ENCODE measurements around the gene DCAF11. TPM values are rescaled to one million over a fixed set of nuclear protein-coding genes. Genes with fewer than 3 reads are reported as not detected.

DCAF11 gene
- total and polyA plus RNA-seq, 2 of the 13 experiments (the other 11 are each of a cell fraction or from before 2014, with no cell fraction given), result 150 to 257 TPM

GRCh38 chr14:24135834-24136683 is 21.5 kb downstream of the DCAF11 start, which contains the start of gene PSME1 (continued):
- peak; percentile 72; the same call in 1 of the 2 replicates for TF ChIP-seq ZNF550 (CRISPR knock-in tag; IDR thresholded peaks at IDR 0.05; ENCODE audit: borderline replicate concordance)
- TF ChIP-seq ZNF777 (CRISPR knock-in tag; IDR thresholded peaks at IDR 0.05), result peak; percentile 72
- TF ChIP-seq SMARCE1 (IDR thresholded peaks at IDR 0.05; ENCODE audit: borderline replicate concordance), result no peak
- TF ChIP-seq SMYD3 (CRISPR knock-in tag; IDR thresholded peaks at IDR 0.05), result no peak
- TF ChIP-seq FOSL2 (CRISPR knock-in tag; IDR thresholded peaks at IDR 0.05), result no peak
- TF ChIP-seq CEBPG (CRISPR knock-in tag; IDR thresholded peaks at IDR 0.05), result peak; percentile 16; the same call in 1 of the 2 replicates
- TF ChIP-seq RAD21 (CRISPR knock-in tag; IDR thresholded peaks at IDR 0.05), result peak; percentile 71
- TF ChIP-seq DRAP1 (CRISPR knock-in tag; IDR thresholded peaks at IDR 0.05), result peak; percentile 93
- no peak for TF ChIP-seq ZBTB40 (IDR thresholded peaks at IDR 0.05)
- no peak for TF ChIP-seq ZBTB40 (CRISPR knock-in tag; IDR thresholded peaks at IDR 0.05)
- TF ChIP-seq ZNF296 (CRISPR knock-in tag; conservative IDR thresholded peaks at IDR 0.05), result no peak
- no peak for TF ChIP-seq MTA3 (CRISPR knock-in tag; IDR thresholded peaks at IDR 0.05)
- peak; percentile 87 for TF ChIP-seq KDM5A (IDR thresholded peaks at IDR 0.05; ENCODE audit: borderline replicate concordance, low read length)
- TF ChIP-seq ZNF18 (CRISPR knock-in tag; IDR thresholded peaks at IDR 0.05; ENCODE audit: insufficient replicate concordance), result no peak
- peak; percentile 34 for TF ChIP-seq FOXO1 (CRISPR knock-in tag; IDR thresholded peaks at IDR 0.05)
- TF ChIP-seq ZNF468 (CRISPR knock-in tag; IDR thresholded peaks at IDR 0.05), result no peak
- TF ChIP-seq CBX5 (CRISPR knock-in tag; IDR thresholded peaks at IDR 0.05; ENCODE audit: borderline replicate concordance), result peak; percentile 84; the same call in 1 of the 2 replicates
